Activated naive CD4-positive, alpha-beta T cell treated with anti-CD3 and anti-CD28 coated beads, Interleukin-2, amount 50 U/mL, for 72 hours (primary cell): ENCODE measurements around the gene SYTL3. TPM values are rescaled to one million over a fixed set of nuclear protein-coding genes. Genes with fewer than 3 reads are reported as not detected.
A peak's percentile ranks its signal among the peaks of the same experiment; 100 is the strongest.
"Not testable (repeated sequence)": the region's sequence is repeated elsewhere in the genome, so short reads cannot be mapped to it uniquely, and the experiment has no call there.

ENCODE experiments used
- ATAC-seq, 2 donors: fragments of 150-1000 bp; cut with Tn5 transposase; 2 replicates each; pipeline ENCODE4 v1.10.0; 2021; ENCODE audit warnings: mild to moderate bottlenecking in 2 of 2, moderate library complexity in 2 of 2
- DNase-seq, 2 donors: peaks; one replicate each; pipeline ENCODE4 v3.0.0; 2021 to 2022; ENCODE audit warnings: low spot score in 2 of 2
- H3K27ac Mint-ChIP-seq, 2 donors: one replicate each; pipeline ENCODE4 v1.8.0; 2022; ENCODE audit warnings: mild to moderate bottlenecking in 2 of 2, mixed read lengths in 2 of 2
- H3K36me3 Mint-ChIP-seq, 2 donors: one replicate each; pipeline ENCODE4 v1.8.0; 2022; ENCODE audit warnings: mixed read lengths in 2 of 2
- H3K9me3 Mint-ChIP-seq, 2 donors: one replicate each; pipeline ENCODE4 v1.8.0; 2022; ENCODE audit warnings: mixed read lengths in 2 of 2
- total RNA-seq, 2 donors: library from RNA; stranded (reverse); gene quantifications; one replicate each; pipeline ENCODE4 v1.2.3, GENCODE V29; 2022

SYTL3 gene, protein sequence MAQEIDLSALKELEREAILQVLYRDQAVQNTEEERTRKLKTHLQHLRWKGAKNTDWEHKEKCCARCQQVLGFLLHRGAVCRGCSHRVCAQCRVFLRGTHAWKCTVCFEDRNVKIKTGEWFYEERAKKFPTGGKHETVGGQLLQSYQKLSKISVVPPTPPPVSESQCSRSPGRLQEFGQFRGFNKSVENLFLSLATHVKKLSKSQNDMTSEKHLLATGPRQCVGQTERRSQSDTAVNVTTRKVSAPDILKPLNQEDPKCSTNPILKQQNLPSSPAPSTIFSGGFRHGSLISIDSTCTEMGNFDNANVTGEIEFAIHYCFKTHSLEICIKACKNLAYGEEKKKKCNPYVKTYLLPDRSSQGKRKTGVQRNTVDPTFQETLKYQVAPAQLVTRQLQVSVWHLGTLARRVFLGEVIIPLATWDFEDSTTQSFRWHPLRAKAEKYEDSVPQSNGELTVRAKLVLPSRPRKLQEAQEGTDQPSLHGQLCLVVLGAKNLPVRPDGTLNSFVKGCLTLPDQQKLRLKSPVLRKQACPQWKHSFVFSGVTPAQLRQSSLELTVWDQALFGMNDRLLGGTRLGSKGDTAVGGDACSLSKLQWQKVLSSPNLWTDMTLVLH
- total RNA-seq: 100 to 1,000 TPM; 122 to 143 TPM

DNA sequence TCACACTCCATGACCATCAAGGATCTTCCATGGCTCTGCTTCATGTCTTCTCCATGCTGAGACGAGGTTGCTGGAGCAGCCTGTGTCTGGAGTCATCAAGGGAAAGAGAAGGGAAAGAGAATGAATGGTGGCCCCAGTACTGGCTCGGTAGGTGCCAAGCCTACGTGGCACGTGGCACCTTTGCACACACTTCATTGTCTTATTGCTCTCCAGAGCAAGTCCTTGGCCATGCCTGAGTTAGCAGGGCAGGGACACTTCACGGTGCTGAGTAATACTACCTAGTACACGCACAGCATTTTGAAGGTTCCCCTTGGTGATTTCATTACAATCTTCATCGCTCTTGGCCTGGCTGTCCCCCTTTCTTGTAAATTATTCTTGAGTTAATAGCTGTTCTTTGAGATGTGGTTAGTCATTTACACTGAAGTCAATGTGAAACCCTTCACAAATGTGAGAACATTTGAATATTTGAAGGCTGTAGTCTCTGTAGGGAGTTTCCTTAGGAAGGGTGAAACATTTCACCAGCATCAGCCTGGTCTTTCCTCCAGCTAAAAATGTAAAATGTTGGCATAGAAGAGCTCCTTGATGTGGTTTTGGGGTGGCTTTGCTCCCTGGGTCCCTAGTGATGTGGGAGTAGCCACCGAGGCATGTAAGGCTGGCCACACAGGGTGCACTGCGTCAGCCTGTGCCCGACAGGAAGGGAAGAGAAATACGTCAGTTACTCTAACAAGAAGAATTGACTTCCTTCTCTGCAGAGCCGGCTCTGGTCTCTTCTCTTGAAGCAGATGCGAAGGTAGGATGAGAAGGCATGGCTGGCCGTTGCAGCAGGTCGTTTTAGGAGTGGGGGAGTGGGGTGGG, at the start of gene SYTL3:
SYTL3 (plus strand) TSS at position 766 of the 855 bp plus-strand sequence. CDS start 13,215 bp downstream, outside the sequence.
- H3K36me3 Mint-ChIP-seq: peaks cover 26 to 32% of the 10 kb centered on the region in 2 donors
- H3K9me3 Mint-ChIP-seq: peaks cover 0 to 4% of the 10 kb centered on the region in 2 donors
- peak; percentile 65 to 71 for ATAC-seq
- DNase-seq: peak; percentile 81 to 95
- H3K27ac Mint-ChIP-seq: peak within 1 kb of the TSS; percentile 96 to 100

DNA sequence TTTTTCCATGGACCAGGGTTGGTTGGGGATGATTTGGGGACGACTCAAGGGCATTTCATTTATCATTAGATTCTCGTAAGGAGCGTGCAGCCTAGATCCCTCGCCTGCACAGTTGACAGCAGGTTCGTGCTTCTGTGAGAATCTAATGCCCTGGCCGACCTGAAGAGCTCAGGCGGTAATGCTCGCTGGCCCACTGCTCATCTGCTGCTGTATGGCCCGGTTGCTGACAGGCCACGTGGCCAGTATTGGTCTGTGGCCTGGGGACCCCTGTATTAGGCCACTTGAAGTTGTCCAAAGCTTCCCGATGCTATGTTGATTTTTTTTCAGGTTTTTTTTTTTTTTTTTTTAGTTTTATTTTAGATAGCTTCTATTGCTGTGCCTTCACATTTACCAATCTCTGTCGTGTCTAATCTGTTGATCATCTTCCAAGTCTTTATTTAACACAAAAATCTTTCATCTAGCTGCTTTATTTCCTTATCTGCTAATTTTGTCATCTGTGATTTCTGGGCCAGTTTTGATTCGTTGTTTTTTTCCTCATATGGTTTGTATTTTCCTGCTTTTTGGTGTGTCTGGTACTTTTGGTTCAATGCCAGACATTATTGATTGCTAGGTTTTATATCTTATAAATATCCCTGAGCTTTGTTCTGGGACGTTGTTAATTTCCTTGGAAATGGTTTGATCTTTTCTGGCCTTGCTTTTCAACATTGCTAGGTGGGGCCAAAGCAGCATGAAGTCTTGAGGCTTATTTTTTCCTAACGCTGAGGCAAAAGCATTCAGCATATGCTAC, 46.4 kb upstream of the SYTL3 start:
- Mint-ChIP-seq H3K36me3 (peaks cover 9 to 10% of the 10 kb centered on the region in 2 donors), H3K27ac (peak overlapping the region; percentile 21 to 22), H3K9me3 (no peaks in the 10 kb centered on the region)
- DNase-seq (no peak), ATAC-seq (no peak)

DNA sequence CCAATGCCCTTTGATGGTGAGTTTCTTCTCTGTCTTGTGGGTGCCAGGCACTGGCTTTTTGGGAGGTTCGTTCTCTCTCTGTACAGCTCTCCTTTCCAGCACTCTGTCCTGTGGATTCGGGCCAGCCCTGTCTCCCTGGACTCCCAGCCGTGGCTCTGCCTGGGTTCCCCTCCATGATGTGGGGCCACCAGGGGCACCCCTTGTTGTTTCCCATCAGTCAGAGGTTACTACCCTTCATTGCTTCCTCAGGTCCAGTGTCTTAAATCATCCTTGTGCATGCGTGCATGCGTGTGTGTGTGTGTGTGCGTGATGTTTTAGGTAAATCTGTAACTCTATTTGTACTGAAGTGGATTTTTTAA, 45.8 kb upstream of the SYTL3 start:
- H3K36me3 Mint-ChIP-seq: peaks cover 9 to 10% of the 10 kb centered on the region in 2 donors
- ATAC-seq: no peak
- H3K9me3 Mint-ChIP-seq: no peaks in the 10 kb centered on the region
- DNase-seq: no peak
- peak overlapping the region in 1 of 2 donors; percentile 21 for H3K27ac Mint-ChIP-seq

DNA sequence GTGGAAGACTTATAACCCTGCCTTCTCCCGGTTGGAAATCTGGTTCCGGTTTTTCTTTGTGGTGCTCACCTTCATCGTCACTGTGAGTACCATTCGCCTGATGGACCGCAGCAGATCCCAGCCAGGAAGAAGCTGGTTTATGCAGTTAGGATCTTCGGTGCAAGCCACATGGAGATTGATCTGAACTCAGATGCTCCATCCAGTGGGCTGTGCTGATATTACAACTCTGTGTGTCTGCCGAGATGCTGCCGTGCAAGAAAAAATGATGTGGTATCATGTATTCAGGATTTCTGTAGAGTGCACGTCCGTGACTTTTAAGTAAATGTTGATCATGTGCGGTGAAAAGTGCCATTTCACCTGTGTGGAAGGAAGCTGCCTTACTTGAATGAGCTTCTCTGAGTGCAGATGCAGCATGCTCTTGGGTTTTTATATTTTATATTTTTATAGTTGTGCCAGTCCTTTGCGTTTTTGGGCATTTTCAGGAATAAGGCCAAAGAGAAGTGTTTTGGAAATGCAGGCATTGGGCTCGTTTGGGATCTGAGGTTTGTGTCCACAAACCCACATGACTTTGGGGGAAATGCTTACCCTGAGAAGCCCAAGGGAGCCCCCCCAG, 44.5 kb upstream of the SYTL3 start:
- H3K27ac Mint-ChIP-seq: peak overlapping the region in 1 of 2 donors; percentile 79
- peak in 1 of 2 donors; percentile 63 for DNase-seq
- H3K36me3 Mint-ChIP-seq: peaks cover 10 to 17% of the 10 kb centered on the region in 2 donors
- H3K9me3 Mint-ChIP-seq: no peaks in the 10 kb centered on the region
- peak; percentile 56 to 57 for ATAC-seq

DNA sequence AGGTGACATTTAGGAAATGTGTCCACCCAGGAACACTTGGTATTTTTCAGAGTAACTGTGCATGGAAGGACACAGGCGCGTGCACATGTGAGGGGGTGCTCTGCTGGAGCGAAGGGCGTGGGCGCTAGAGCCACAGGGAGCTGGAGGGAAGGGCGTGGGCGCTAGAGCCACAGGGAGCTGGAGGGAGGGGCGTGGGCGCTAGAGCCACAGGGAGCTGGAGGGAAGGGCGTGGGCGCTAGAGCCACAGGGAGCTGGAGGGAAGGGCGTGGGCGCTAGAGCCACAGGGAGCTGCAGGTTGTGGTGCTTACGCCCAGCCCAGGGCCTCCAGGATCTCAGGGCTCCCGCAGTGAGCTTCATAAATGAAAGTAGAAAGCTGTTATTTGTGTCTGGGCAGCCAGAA, 43.8 kb upstream of the SYTL3 start:
- not testable (repeated sequence) for H3K9me3 Mint-ChIP-seq, H3K27ac Mint-ChIP-seq, ATAC-seq, DNase-seq
- peaks cover 10 to 18% of the 10 kb centered on the region in 2 donors for H3K36me3 Mint-ChIP-seq

DNA sequence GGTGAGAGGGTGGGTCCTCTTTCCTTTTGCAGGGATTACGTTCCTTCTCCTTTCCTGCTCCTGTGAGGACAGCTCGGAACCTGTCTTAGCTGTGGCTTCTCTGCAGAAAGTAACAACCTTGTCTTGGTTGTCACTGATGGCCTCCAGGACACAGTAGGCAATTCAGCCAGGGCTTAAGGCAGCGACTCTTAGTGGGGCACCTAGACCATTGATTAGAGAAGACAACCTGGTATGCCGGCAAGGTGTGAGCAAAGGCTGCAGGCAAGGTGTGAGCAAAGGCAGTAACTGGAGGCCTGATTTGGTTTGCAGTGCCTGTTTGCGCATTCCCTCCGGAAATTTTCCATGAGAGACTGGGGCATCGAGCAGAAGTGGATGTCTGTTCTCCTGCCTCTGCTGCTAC, 42.9 kb upstream of the SYTL3 start:
- no peaks in the 10 kb centered on the region for H3K9me3 Mint-ChIP-seq
- no peak overlapping the region for H3K27ac Mint-ChIP-seq
- ATAC-seq (no peak), DNase-seq (no peak)
- peaks cover 10 to 20% of the 10 kb centered on the region in 2 donors for H3K36me3 Mint-ChIP-seq

DNA sequence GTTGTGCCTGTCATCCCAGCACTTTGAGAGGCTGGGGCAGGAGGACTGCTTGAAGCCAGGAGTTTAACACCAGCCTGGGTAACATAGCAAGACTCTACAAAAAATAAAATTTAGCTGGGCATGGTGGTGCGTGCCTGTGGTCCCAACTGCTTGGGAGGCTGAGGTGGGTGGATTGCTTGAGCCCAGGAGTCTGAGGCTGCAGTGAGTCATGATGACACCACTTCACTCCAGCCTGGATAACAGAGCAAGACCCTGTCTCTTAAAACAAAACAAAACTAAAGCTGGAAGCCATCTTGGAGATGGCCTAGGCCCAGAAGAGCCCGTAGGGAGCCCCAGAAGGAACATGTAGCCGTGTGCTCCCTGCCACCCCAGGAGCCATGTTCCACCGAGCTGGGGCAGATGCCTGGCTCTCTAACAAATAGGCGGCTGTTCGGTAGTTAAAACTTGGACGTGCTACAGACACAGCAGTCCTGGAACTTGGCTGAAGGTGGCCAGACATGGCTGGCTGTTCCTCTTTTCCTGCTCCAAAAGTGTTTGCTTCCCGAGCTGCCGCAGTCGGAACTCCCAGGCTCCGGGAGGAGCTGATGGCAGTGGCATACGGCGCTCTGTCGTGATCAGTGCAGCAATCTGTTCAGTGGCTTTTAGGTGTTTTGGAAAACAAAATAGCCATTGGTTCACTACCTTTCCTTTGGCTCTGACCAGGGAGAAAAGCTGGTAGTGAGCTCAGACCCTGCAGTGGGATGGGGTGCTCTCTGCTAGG, 42.3 kb upstream of the SYTL3 start:
- Mint-ChIP-seq H3K36me3 (peaks cover 16 to 26% of the 10 kb centered on the region in 2 donors), H3K9me3 (no peaks in the 10 kb centered on the region), H3K27ac (no peak overlapping the region)
- ATAC-seq (no peak), DNase-seq (no peak)

DNA sequence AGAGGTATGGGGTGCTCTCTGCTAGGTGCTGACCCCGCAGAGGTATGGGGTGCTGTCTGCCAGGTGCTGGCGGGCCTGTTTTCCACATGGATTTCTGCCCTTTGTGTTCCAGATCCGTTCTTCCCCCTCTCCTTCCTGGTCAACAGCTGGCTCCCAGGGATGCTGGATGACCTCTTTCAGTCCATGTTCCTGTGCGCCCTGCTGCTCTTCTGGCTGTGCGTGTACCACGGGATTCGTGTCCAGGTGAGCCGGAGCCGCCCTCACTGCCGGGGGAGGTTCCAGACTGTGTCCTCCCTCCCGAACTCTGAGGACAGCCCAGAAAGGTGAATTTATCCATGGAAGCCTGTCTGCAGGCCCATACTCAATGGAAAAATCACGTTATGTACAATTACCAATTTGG, 41.6 kb upstream of the SYTL3 start:
- H3K9me3 Mint-ChIP-seq: no peaks in the 10 kb centered on the region
- peak overlapping the region in 1 of 2 donors; percentile 52 for H3K27ac Mint-ChIP-seq
- H3K36me3 Mint-ChIP-seq: peaks cover 21 to 28% of the 10 kb centered on the region in 2 donors
- no peak for DNase-seq
- ATAC-seq: no peak

DNA sequence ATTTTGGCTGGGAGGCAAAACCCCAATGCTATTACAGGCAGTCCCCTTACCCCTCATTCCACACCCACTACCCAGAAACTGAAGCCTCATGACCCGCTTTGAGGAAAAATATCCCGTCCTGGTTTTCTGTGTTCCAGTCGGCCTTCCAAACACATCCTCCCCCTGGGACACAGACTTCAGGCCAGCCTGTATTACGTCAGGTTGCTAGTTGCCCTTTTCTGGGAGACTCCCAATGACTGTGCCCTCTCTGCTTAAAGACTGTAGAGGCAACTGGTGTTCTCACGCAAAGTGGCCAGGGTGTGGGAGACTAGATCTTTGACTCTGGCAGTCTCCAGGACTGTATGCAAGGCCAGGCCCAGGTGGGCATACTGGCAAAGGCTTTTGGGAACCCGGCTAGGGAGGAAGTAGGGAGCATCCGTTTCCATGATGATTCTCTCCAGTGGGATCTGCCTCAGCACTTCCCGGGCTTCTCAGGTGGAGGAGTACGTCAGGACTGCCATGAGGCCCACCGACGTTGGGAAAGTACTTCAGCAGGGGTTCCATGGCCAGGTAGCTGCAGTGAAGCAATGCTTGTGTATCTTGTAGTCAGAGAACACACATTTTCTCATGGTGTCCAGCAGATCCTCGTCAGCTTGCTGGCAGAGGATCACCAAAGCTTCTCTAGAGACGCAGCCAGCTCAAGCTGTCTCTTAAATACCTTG, 40.2 kb upstream of the SYTL3 start:
- no peak for ATAC-seq
- DNase-seq: no peak
- Mint-ChIP-seq H3K9me3 (no peaks in the 10 kb centered on the region), H3K27ac (no peak overlapping the region), H3K36me3 (peaks cover 23 to 30% of the 10 kb centered on the region in 2 donors)

DNA sequence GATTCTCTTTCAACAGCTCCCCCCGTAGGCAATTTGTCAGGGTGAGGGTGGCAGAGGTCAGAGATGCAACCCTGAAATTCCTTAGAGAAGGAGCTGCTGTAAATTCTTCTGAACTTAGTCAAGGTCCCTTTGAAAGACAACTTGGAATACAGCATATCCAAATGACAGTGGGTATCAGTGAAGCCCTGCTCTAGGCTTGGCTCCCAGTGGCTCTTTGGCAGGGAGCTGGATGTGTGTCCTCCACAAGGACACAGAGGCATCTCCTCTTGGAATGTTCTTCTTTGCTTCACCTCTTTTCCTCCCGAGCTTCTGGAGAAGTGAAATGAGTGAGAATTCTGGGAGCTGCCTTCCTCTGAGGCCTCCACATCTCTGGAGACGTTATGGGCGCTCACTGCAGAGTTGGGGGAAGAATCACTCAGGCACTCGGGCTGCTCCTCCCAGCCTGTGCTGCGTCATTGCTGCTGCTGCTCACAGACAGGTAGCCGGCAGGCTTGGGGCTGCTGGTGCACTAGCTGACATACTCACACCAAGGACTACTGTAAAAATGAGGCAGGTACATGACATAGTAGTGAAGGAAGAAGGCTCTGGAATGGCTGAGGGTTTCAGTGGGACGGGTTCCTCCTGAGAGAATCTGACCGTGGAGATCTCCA, 39.4 kb upstream of the SYTL3 start:
- H3K36me3 Mint-ChIP-seq: peaks cover 28 to 35% of the 10 kb centered on the region in 2 donors
- H3K27ac Mint-ChIP-seq: peak overlapping the region in 1 of 2 donors; percentile 14
- DNase-seq (no peak), ATAC-seq (no peak)
- H3K9me3 Mint-ChIP-seq: no peaks in the 10 kb centered on the region

DNA sequence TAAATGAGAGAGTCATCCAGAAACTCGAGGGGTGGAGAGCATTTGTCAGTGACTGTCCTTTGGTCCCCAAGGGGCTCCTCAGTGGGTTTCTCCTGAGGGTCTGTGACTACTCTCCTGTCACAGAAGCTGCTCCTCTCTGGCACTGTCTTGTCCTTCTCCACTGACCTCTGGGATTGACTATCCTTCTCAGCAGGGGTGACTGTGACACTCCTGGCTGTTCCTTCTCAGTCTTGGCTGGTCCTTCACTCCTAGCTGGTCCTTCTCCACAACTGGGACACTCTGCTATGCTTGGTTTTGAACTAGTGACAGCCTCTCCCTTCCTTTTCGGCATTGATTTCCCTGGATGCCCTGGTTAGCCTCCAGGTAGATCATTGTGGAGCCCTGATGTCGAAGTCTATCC, 38.8 kb upstream of the SYTL3 start:
- no peak for DNase-seq
- Mint-ChIP-seq H3K36me3 (peaks cover 28 to 31% of the 10 kb centered on the region in 2 donors), H3K27ac (peak overlapping the region in 1 of 2 donors; percentile 27), H3K9me3 (no peaks in the 10 kb centered on the region)
- ATAC-seq: no peak

DNA sequence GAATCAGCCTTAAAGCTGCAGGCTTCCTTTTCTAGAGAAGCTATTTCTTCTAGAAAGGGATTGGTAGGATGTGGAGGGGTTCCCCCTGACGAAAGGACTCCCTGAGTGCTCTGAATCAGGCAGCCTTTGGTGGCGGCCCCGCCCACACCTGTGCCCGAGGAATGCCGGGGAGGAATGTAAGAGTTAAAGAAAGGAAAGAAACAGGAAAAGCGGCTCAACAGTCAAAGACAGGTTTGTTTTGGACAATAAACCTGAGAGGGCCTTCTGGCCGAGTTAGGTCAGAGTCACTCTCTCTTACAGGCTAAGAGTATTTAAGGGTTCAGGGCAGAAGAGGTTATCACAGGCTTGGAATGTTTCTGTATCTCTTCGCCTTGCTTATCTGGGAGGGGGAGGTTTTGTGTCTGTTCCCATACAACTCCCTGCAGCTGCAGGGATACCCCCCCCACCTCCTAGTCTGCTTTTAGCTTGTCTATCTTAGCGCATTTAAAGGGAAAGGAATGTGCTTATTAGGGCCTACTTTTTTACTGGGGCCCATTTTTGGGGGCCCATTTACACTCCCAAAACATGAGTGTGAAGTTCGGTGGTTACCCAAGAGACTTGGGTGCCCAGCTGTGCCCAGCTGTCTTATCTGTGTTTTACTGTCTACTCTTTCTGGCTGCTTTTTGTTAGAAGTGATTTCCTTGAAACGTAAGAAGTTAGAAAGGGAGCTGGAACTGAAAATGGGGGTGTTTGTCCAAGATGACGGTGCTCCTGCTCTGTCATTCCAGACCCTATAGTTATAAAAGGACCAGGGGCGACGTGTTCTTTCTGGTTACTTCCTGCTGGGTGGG, 38.1 kb upstream of the SYTL3 start:
- ATAC-seq: no peak

DNA sequence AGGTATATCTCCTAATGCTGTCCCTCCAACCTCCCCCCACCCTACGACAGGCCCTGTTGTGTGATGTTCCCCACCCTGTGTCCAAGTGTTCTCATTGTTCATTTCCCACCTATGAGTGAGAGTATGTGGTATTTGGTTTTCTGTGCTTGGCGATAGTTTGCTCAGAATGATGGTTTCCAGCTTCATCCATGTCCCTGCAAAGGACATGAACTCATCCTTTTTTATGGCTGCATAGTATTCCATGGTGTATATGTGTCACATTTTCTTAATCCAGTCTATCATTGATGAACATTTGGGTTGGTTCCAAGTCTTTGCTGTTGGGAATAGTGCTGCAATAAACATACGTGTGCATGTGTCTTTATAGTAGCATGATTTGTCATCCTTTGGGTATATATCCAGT, 35.2 kb upstream of the SYTL3 start:
- H3K9me3 Mint-ChIP-seq, H3K27ac Mint-ChIP-seq, ATAC-seq, DNase-seq: not testable (repeated sequence)
- peaks cover 41 to 45% of the 10 kb centered on the region in 2 donors for H3K36me3 Mint-ChIP-seq

More for the DNA sequence above, 38.1 kb upstream of the SYTL3 start:
- peak overlapping the region; percentile 24 to 37 for H3K27ac Mint-ChIP-seq
- DNase-seq: no peak
- peaks cover 29 to 31% of the 10 kb centered on the region in 2 donors for H3K36me3 Mint-ChIP-seq
- no peaks in the 10 kb centered on the region for H3K9me3 Mint-ChIP-seq
